Pancreas (tissue), 10 donors: ENCODE results near the gene MAN2B1. TPM values are rescaled to one million over a fixed set of nuclear protein-coding genes. Genes with fewer than 3 reads are reported as not detected.

Experiments
- ATAC-seq, 4 donors: fragments of 200-7000 bp; cut with Tn5 transposase; one replicate each; pipeline versions ENCODE4 v1.8.0 to v1.9.1; 2020; ENCODE audit warnings: mild to moderate bottlenecking in 4 of 4, moderate library complexity in 4 of 4
- DNase-seq, 6 donors: peaks; one replicate each; pipeline ENCODE4 v3.0.0-alpha.2; 2020
- FAIRE-seq: peaks from 2 replicates; lab custom pipeline; 2012; peaks lifted over from hg19 to GRCh38; lab: Jason Lieb, UNC
- H3K27ac ChIP-seq, 4 donors: fragments of 200-600 bp; sonication (generic); 1 replicate in 3 of 4; 2 replicates in 1 of 4; pipeline versions ENCODE4 v1.5.0 to v1.8.0; 2020
- H3K27me3 ChIP-seq, 4 donors: fragments of 200-600 bp; one replicate each; pipeline ENCODE4 v1.8.0; 2021
- H3K36me3 ChIP-seq, 3 donors: fragments of 200-600 bp; sonication (generic) in 1 of 3; one replicate each; pipeline versions ENCODE4 v1.5.0 to v1.8.0; 2020 to 2021
- H3K4me1 ChIP-seq, 3 donors: fragments of 200-600 bp; one replicate each; pipeline ENCODE4 v1.8.0; 2021
- H3K4me3 ChIP-seq, 4 donors: fragments of 200-600 bp; sonication (generic) in 2 of 4; one replicate each; pipeline versions ENCODE4 v1.5.0 to v1.8.0; 2020 to 2021
- H3K9me3 ChIP-seq, 4 donors: fragments of 200-600 bp; one replicate each; pipeline ENCODE4 v1.8.0; 2021
- WGBS, 2 donors: extraction: QIAGEN DNeasy Blood & Tissue Kit; methylation state at CpG; one replicate each; pipeline ENCODE4 v1.1.7; 2013; 5-methylcytosine and 5-hydroxymethylcytosine counted together
- intact Hi-C, 3 donors: fragments of 100-400 bp; cut with DNase I; formaldehyde crosslinking; loops; one replicate each; pipeline versions ENCODE4 v1.11.1 to v1.14.2; 2022
- polyA plus RNA-seq, 2 donors: library from polyadenylated mRNA; stranded (reverse); fragments of 200-250 nt; gene quantifications; one replicate each; pipeline ENCODE4 v1.2.3, GENCODE V29; 2013
- total RNA-seq, 6 donors: library from RNA; stranded (reverse); fragmentation: NEBNext Ultra II Directional in 4 of 6; extraction: Animal tissue kit (Norgen Biotek cat#: 25700) in 4 of 6; gene quantifications; one replicate each; pipeline versions ENCODE4 v1.2.1 to v1.2.4, GENCODE V29; 2021 to 2023
- TF ChIP-seq, protein P1 (sequence below), 4 donors: fragments of 200-600 bp; sonication (generic) in 3 of 4; IDR thresholded peaks; one replicate each; pipeline versions ENCODE4 v1.5.0 to v1.8.0; 2021; ENCODE audit warnings: antibody characterized with exemption in 4 of 4
- donor health status: healthy with polysubstance abuse.
- donor health status: DM: no; HTN: no; CAD: no; lungs with moderate emphysema.
- donor health status: DM: no; HTN: no; CAD: no.
- donor health status: control.
- donor health status: control.
- donor health status: Bipolar disorder and iron deficiency.
- donor health status: DM: yes; HTN: yes; CAD: no.
- donor health status: DM: no; HTN: no; CAD: no.
- donor health status: DM: no; HTN: no; CAD: no.
- donor health status: DM: yes; HTN: yes; CAD: no.

Gene MAN2B1
- total and polyA plus RNA-seq, 8 donors = 30.2 to 92.8 (median 52.4) TPM

DNA sequence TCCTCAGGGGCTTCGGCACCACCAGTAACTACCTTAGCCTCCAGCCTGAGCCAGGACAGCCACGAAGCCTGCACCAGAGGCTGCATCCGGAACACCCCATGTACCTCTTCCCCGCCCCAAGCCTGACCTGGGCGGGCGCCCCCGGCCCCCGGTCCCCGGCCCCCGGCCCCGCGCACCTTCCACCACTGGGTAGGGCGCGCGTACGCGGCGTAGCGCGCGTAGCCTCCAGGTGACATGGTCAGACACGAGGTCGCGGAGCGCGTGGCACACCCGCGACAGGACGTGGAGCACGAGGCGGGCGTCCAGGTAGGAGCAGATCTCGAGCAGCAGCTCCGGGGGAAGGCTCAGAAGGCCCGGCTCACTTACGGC lies 29.4 kb upstream of the MAN2B1 start:
- FAIRE-seq = no peak
- WGBS, 2 donors = 2% methylated on average over 25 to 36 of the region's 36 CpGs
- peaks cover 0 to 5% (median 4%) of the 10 kb centered on the region in 3 donors for H3K36me3 ChIP-seq
- H3K27me3 ChIP-seq = no peaks in the 10 kb centered on the region
- peaks cover 3 to 9% (median 6%) of the 10 kb centered on the region in 3 donors for H3K4me1 ChIP-seq
- H3K9me3 ChIP-seq = no peaks in the 10 kb centered on the region
- peak in 2 of 4 donors; percentile 29 to 33 for ATAC-seq
- peak overlapping the region; percentile 61 to 88 (median 80) for H3K4me3 ChIP-seq
- intact Hi-C loops = no loop called here
- H3K27ac ChIP-seq = peak overlapping the region in 1 of 4 donors; percentile 75
- no peak for DNase-seq
- TF ChIP-seq, protein P1, sequence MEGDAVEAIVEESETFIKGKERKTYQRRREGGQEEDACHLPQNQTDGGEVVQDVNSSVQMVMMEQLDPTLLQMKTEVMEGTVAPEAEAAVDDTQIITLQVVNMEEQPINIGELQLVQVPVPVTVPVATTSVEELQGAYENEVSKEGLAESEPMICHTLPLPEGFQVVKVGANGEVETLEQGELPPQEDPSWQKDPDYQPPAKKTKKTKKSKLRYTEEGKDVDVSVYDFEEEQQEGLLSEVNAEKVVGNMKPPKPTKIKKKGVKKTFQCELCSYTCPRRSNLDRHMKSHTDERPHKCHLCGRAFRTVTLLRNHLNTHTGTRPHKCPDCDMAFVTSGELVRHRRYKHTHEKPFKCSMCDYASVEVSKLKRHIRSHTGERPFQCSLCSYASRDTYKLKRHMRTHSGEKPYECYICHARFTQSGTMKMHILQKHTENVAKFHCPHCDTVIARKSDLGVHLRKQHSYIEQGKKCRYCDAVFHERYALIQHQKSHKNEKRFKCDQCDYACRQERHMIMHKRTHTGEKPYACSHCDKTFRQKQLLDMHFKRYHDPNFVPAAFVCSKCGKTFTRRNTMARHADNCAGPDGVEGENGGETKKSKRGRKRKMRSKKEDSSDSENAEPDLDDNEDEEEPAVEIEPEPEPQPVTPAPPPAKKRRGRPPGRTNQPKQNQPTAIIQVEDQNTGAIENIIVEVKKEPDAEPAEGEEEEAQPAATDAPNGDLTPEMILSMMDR (IDR thresholded peaks at IDR 0.05) = no peak

DNA sequence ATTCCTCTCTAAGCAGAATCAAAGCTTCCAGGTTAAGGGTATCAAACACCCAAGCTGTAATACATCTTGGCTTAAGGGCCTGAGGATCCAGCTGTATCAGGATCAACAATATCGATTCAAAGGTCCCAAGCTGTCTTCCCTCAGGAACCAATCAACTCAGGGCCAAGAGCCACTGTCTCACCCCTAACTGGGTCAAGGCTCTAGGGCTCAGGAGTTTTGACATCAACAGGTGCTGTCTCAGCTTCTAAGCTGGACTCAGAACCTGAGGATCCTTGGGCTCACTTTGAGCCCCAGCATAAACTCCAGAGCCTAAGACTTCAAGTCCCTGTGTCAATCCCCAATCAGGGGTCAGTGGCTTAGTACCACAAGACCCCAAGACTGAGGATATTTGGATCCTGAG lies 29.0 kb upstream of the MAN2B1 start:
- no peaks in the 10 kb centered on the region for H3K27me3 ChIP-seq
- TF ChIP-seq, protein P1 (IDR thresholded peaks at IDR 0.05) = no peak
- no peak for DNase-seq
- H3K4me1 ChIP-seq = peaks cover 3 to 9% (median 6%) of the 10 kb centered on the region in 3 donors
- WGBS, 2 donors = 47 to 59% methylated on average over 1 of the region's 1 CpG
- no peaks in the 10 kb centered on the region for H3K36me3 ChIP-seq
- intact Hi-C loops = no loop called here
- no peak for ATAC-seq
- no peaks in the 10 kb centered on the region for H3K9me3 ChIP-seq
- no peak for FAIRE-seq
- H3K4me3 ChIP-seq = peak overlapping the region in 3 of 4 donors; percentile 61 to 88 (median 71)
- H3K27ac ChIP-seq = no peak overlapping the region

DNA sequence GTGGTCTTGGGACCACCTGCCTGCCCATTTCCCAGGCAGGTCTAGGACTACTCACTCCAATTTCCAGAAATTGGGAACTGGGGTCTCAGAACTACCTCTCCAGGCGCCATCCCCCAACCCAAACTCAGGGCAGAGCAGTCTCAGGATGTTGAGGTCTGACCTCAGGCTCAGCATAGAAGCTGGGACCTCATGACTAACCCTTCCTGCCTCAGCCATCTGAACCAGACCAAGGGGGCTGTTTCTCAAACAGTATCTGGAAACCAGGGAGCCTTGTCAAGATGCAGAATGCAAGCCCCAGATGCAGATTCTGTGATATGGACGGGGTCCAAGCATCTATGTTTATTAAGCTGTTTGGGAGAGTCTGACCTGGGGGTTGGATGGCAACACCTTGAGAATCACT lies 28.6 kb upstream of the MAN2B1 start:
- Histone ChIP-seq H3K36me3 (no peaks in the 10 kb centered on the region), H3K9me3 (no peaks in the 10 kb centered on the region), H3K4me3 (no peak overlapping the region), H3K4me1 (peaks cover 3 to 9% (median 6%) of the 10 kb centered on the region in 3 donors), H3K27ac (no peak overlapping the region), H3K27me3 (no peaks in the 10 kb centered on the region)
- TF ChIP-seq, protein P1 (IDR thresholded peaks at IDR 0.05) = no peak
- no peak for ATAC-seq
- no peak for FAIRE-seq
- intact Hi-C loops = no loop called here
- no peak for DNase-seq
- 48 to 58% methylated on average over 2 of the region's 2 CpGs for WGBS, 2 donors

DNA sequence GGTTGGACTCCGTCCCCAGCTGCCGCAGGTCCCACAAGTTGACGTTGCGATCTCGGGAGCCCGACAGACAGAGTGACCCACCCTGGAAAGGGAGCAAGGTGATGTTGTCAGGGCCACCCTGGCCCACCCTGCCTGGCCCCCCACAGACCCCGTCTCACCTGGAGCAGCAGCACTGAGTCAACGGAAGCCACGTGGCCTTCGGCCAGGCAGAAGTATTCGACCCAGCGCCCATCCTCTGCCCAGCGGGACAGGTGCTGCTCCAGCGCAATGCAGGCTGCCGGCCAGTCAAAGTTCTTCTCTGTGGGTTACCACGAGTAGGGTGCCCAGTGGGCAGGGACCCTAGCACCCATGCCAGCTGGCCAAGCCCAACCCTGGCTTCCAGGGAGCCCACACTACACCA lies 28.1 kb upstream of the MAN2B1 start:
- no peaks in the 10 kb centered on the region for H3K36me3 ChIP-seq
- intact Hi-C loops = no loop called here
- DNase-seq (no peak), ATAC-seq (no peak), FAIRE-seq (no peak)
- no peak overlapping the region for H3K4me3 ChIP-seq
- no peaks in the 10 kb centered on the region for H3K9me3 ChIP-seq
- TF ChIP-seq, protein P1 (IDR thresholded peaks at IDR 0.05) = no peak
- 77 to 84% methylated on average over 16 of the region's 16 CpGs for WGBS, 2 donors
- no peaks in the 10 kb centered on the region for H3K27me3 ChIP-seq
- no peak overlapping the region for H3K27ac ChIP-seq
- peaks cover 3 to 9% (median 6%) of the 10 kb centered on the region in 3 donors for H3K4me1 ChIP-seq

DNA sequence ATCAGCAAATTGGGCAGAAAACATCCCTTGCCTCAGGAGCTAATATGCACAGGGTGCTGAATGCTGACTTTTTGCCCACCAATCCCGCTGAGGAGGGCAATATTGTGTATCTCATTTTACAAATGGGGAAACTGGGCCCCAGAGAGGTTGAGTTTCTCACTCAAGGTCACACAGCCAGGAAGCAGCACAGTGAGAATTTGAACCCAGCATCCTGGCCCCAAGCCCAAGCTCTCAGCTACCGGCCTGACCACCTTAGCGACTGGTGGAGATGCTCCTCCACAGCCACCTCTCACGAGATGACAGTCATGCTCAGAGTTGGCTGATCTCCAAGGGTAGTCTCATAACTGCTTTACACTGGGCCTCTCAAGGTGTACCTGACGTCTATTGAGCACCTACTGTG lies 26.4 kb upstream of the MAN2B1 start:
- 85 to 86% methylated on average over 5 of the region's 5 CpGs for WGBS, 2 donors
- Histone ChIP-seq H3K4me1 (peaks cover 3 to 9% (median 6%) of the 10 kb centered on the region in 3 donors), H3K27ac (no peak overlapping the region), H3K9me3 (no peaks in the 10 kb centered on the region), H3K4me3 (no peak overlapping the region), H3K27me3 (no peaks in the 10 kb centered on the region), H3K36me3 (no peaks in the 10 kb centered on the region)
- intact Hi-C loops = no loop called here
- ATAC-seq (no peak), FAIRE-seq (no peak), DNase-seq (no peak)
- TF ChIP-seq, protein P1 (IDR thresholded peaks at IDR 0.05) = no peak
